Keratinocyte (primary cell): ENCODE results near the gene NRDC. TPM values are rescaled to one million over a fixed set of nuclear protein-coding genes. Genes with fewer than 3 reads are reported as not detected.

Source experiments
- DNase-seq: peaks from one replicate; pipeline ENCODE4 v3.0.0-alpha.2; 2011; ENCODE audit warnings: low read depth, missing footprints, low spot score
- FAIRE-seq: peaks from 2 replicates; lab custom pipeline; 2011; peaks lifted over from hg19 to GRCh38; lab: Jason Lieb, UNC
- H2AFZ ChIP-seq: 2 replicates; pipeline ENCODE4 v1.6.0; 2012; ENCODE audit warnings: low read length, control low read depth, inconsistent platforms; ENCODE audit not compliant: control insufficient read depth
- H3K27ac ChIP-seq: 2 replicates; pipeline ENCODE4 v1.5.1; 2011; ENCODE audit warnings: low read length; ENCODE audit not compliant: control insufficient read depth, insufficient read depth
- H3K27me3 ChIP-seq: 3 replicates; pipeline ENCODE4 v1.6.0; 2011; ENCODE audit warnings: low read length; ENCODE audit not compliant: control insufficient read depth, insufficient read depth; ENCODE audit errors: extremely low read depth
- H3K36me3 ChIP-seq, 2 experiments: 2 replicates in 1 of 2; 3 replicates in 1 of 2; pipeline ENCODE4 v1.5.1; 2011; ENCODE audit warnings: low read length in 2 of 2, mild to moderate bottlenecking in 1 of 2; ENCODE audit not compliant: control insufficient read depth in 2 of 2, insufficient read depth in 2 of 2; ENCODE audit errors: extremely low read depth in 1 of 2
- H3K4me1 ChIP-seq: 3 replicates; pipeline ENCODE4 v1.5.1; 2011; ENCODE audit warnings: low read length; ENCODE audit not compliant: control insufficient read depth, insufficient read depth; ENCODE audit errors: extremely low read depth
- H3K4me2 ChIP-seq: 3 replicates; pipeline ENCODE4 v1.6.0; 2011; ENCODE audit warnings: low read depth, low read length; ENCODE audit not compliant: control insufficient read depth, insufficient read depth; ENCODE audit errors: extremely low read depth
- H3K4me3 ChIP-seq, 3 experiments: fragments of 200-600 bp in 1 of 3; sonication (generic) in 1 of 3; 2 replicates in 2 of 3; 3 replicates in 1 of 3; pipeline ENCODE4 v1.5.1; 2011 to 2016; ENCODE audit warnings: low read length in 3 of 3, mild to moderate bottlenecking in 3 of 3, control low read depth in 2 of 3, inconsistent platforms in 1 of 3, low read depth in 1 of 3, mixed read lengths in 1 of 3, mixed run types in 1 of 3, moderate library complexity in 1 of 3; ENCODE audit not compliant: control insufficient read depth in 2 of 3, insufficient read depth in 2 of 3; ENCODE audit errors: extremely low read depth in 1 of 3
- H3K79me2 ChIP-seq: 2 replicates; pipeline ENCODE4 v1.6.0; 2012; ENCODE audit warnings: low read length; ENCODE audit not compliant: control insufficient read depth, insufficient read depth
- H3K9ac ChIP-seq: 3 replicates; pipeline ENCODE4 v1.6.0; 2011; ENCODE audit warnings: low read length; ENCODE audit not compliant: control insufficient read depth, insufficient read depth; ENCODE audit errors: extremely low read depth
- H3K9me1 ChIP-seq: 3 replicates; pipeline ENCODE4 v1.6.0; 2011; ENCODE audit warnings: low read length; ENCODE audit not compliant: control insufficient read depth, insufficient read depth; ENCODE audit errors: extremely low read depth
- H3K9me3 ChIP-seq: 2 replicates; pipeline ENCODE4 v1.5.1; 2012; ENCODE audit warnings: low read depth, low read length; ENCODE audit not compliant: control insufficient read depth
- H4K20me1 ChIP-seq: 3 replicates; pipeline ENCODE4 v1.6.0; 2011; ENCODE audit warnings: low read length; ENCODE audit not compliant: control insufficient read depth, insufficient read depth; ENCODE audit errors: extremely low read depth
- EZH2 ChIP-seq: IDR thresholded peaks from one replicate; pipeline ENCODE4 v1.6.1; 2012; ENCODE audit warnings: inconsistent platforms, mild to moderate bottlenecking, low read length, moderate library complexity
- dilution Hi-C: fragments of 300-500 bp; cut with MboI; formaldehyde crosslinking; loops from one replicate; pipeline ENCODE4 v1.7.0; 2020; ENCODE audit warnings: low sequenced_read_pairs; ENCODE audit not compliant: extremely low pct_ligation_motif_present
- polyA plus RNA-seq, 5 experiments: library from polyadenylated mRNA; depleted of rRNA in 3 of 5; stranded (reverse) in 3 of 5; stranded (forward) in 1 of 5; unstranded in 1 of 5; fragments of >200 nt; gene quantifications; 1 replicate in 1 of 5; 2 replicates in 3 of 5; 3 replicates in 1 of 5; pipeline versions ENCODE4 v1.2.1 to v1.2.3, GENCODE V29; 2011 to 2012; ENCODE audit warnings: missing spikeins in 2 of 5, low read depth in 1 of 5, low replicate concordance in 1 of 5
- TF ChIP-seq, protein P1 (sequence below), 3 experiments: IDR thresholded peaks in 1 of 3; conservative IDR thresholded peaks in 1 of 3; optimal IDR thresholded peaks in 1 of 3; 2 replicates in 2 of 3; 3 replicates in 1 of 3; pipeline versions ENCODE3 to v1.5.1; 2011; ENCODE audit warnings: low read length in 3 of 3, mild to moderate bottlenecking in 3 of 3, moderate library complexity in 2 of 3, control low read depth in 1 of 3, inconsistent platforms in 1 of 3; ENCODE audit not compliant: insufficient read depth in 2 of 3; ENCODE audit errors: extremely low read depth in 1 of 3

NRDC gene
- polyA plus RNA-seq, 1 donor (not counting 4 experiments of a cell fraction or from before 2014, with no cell fraction given) = 183 TPM

DNA sequence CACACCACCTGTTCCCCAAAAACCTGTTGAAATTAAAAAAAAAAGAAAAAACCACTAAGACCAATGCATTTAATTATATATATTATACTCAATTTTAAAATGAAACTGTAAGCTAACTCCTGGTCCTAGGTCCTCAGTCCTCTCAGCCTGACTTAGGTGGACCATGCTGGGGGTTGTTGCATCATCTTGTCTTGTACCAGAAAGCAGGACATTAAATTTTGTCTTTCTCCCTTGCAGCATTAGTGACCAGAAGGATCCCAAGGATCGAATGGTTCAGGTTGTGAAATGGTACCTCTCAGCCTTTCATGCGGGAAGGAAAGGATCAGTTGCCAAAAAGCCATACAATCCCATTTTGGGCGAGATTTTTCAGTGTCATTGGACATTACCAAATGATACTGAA, 97.6 kb downstream of the NRDC start:
- TF ChIP-seq EZH2 = no peak
- TF ChIP-seq, protein P1, sequence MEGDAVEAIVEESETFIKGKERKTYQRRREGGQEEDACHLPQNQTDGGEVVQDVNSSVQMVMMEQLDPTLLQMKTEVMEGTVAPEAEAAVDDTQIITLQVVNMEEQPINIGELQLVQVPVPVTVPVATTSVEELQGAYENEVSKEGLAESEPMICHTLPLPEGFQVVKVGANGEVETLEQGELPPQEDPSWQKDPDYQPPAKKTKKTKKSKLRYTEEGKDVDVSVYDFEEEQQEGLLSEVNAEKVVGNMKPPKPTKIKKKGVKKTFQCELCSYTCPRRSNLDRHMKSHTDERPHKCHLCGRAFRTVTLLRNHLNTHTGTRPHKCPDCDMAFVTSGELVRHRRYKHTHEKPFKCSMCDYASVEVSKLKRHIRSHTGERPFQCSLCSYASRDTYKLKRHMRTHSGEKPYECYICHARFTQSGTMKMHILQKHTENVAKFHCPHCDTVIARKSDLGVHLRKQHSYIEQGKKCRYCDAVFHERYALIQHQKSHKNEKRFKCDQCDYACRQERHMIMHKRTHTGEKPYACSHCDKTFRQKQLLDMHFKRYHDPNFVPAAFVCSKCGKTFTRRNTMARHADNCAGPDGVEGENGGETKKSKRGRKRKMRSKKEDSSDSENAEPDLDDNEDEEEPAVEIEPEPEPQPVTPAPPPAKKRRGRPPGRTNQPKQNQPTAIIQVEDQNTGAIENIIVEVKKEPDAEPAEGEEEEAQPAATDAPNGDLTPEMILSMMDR (optimal IDR thresholded peaks at IDR 0.05 in 1 of 3, IDR thresholded peaks at IDR 0.05 in 1 of 3, conservative IDR thresholded peaks at IDR 0.05 in 1 of 3; ENCODE audit: extremely low read depth in 1 of 3, insufficient read depth in 2 of 3, low read length in 3 of 3) = no peak

DNA sequence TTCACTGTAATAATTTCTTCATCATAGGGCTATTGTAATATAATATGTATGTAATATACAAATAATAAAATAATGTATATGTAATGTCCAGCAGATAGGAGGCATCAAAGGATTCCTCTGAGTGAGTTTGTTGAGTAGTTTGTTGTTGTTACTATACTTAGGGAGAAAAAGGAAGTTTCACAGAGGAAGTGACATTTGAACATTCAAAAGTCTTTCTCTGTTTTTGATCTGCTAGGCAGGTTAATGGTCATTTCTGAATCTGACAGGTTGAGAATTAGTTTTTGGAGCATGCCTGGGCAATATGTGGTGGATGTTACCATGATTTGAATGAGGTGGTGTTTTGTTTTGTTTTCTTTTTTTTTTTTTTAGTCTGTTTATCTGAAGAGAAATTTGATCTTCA, 102.1 kb downstream of the NRDC start:
- no peak for FAIRE-seq
- Histone ChIP-seq H3K4me2 (no peak overlapping the region), H3K9me3 (no peaks in the 10 kb centered on the region), H3K4me1 (peaks cover 8% of the 10 kb centered on the region), H4K20me1 (no peaks in the 10 kb centered on the region), H3K36me3 (peaks cover 6 to 8% of the 10 kb centered on the region in 2 experiments), H3K27ac (no peak overlapping the region), H3K9ac (no peak overlapping the region), H3K4me3 (no peak overlapping the region), H3K9me1 (no peaks in the 10 kb centered on the region), H3K27me3 (no peaks in the 10 kb centered on the region), H3K79me2 (no peaks in the 10 kb centered on the region), H2AFZ (no peak overlapping the region)
- TF ChIP-seq, protein P1 (optimal IDR thresholded peaks at IDR 0.05 in 1 of 3, IDR thresholded peaks at IDR 0.05 in 1 of 3, conservative IDR thresholded peaks at IDR 0.05 in 1 of 3; ENCODE audit: extremely low read depth in 1 of 3, insufficient read depth in 2 of 3, low read length in 3 of 3) = no peak
- no peak for TF ChIP-seq EZH2
- dilution Hi-C loops = no loop called here
- DNase-seq = no peak

More for the DNA sequence above, 97.6 kb downstream of the NRDC start:
- DNase-seq (no peak), FAIRE-seq (no peak)
- Histone ChIP-seq H3K27me3 (no peaks in the 10 kb centered on the region), H3K4me3 (no peak overlapping the region), H2AFZ (no peak overlapping the region), H3K27ac (no peak overlapping the region), H3K4me2 (no peak overlapping the region), H3K9ac (no peak overlapping the region), H3K36me3 (peaks cover 4 to 11% of the 10 kb centered on the region in 2 experiments), H3K9me3 (no peaks in the 10 kb centered on the region), H3K79me2 (no peaks in the 10 kb centered on the region), H3K9me1 (no peaks in the 10 kb centered on the region), H4K20me1 (no peaks in the 10 kb centered on the region), H3K4me1 (no peaks in the 10 kb centered on the region)
- dilution Hi-C loops = no loop called here
